Testis (tissue), 2 donors: ENCODE measurements around the gene BMP5.

Experiments used
- CTCF ChIP-seq, 3 experiments: fragments of 450-650 bp in 2 of 3; fragments of 200-600 bp in 1 of 3; sonication (generic) in 1 of 3; IDR thresholded peaks; one replicate each; pipeline ENCODE4 v1.5.1; 2016 to 2019; ENCODE audit warnings: antibody characterized with exemption in 3 of 3, mild to moderate bottlenecking in 2 of 3, moderate library complexity in 1 of 3
- POLR2A ChIP-seq: fragments of 450-650 bp; IDR thresholded peaks from one replicate; pipeline ENCODE4 v1.6.1; 2017; ENCODE audit warnings: antibody characterized with exemption, mild to moderate bottlenecking, moderate library complexity

GRCh38 chr6:55866128-55866527 is 9.3 kb downstream of the BMP5 start:
- TF ChIP-seq CTCF (IDR thresholded peaks at IDR 0.05) (no peak), POLR2A (no peak)
